ENCODE results near the gene ACTL7A.

Gene ACTL7A, protein sequence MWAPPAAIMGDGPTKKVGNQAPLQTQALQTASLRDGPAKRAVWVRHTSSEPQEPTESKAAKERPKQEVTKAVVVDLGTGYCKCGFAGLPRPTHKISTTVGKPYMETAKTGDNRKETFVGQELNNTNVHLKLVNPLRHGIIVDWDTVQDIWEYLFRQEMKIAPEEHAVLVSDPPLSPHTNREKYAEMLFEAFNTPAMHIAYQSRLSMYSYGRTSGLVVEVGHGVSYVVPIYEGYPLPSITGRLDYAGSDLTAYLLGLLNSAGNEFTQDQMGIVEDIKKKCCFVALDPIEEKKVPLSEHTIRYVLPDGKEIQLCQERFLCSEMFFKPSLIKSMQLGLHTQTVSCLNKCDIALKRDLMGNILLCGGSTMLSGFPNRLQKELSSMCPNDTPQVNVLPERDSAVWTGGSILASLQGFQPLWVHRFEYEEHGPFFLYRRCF

GRCh38 chr9:108861997-108862396, at the start of gene ACTL7A:
Gene ACTL7A (plus strand): TSS chr9:108862266. CDS start chr9:108862323, 57 bp downstream.
- no peak within 1 kb of the TSS for H3K4me3 ChIP-seq (ENCODE audit: low read depth, low read length)
- CTCF ChIA-PET = no interaction called here

DNA sequence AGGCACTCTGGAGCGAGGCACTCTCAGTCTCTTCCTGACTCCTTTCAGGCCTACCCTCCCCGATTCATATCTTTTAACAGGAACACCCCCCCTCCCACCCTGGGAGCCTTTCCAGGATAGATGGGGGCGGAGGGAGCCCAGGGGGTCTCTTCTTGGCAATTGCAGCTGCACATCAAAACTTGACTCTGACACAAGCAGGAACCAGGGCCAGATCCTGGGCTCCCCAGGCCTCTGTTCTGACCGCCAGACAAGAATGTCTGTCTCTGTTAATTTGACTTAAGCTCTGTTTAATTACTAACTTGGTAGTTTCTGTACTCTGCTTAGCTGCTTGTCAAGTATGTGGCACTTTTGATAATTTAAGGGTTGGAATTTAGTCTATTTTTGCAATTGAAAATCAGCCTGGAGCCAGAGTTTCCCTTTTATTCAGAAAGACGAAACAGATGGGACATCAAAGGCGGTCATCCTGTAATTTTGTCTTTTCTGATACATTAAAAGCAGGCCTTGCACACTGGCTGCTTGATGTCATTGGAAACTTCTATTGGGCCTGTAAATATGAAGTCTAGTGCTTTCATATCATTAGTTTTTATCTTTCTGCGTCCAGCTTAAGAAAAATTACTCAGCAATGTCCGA, 49.6 kb upstream of the ACTL7A start:
- TF ChIP-seq, protein P1, sequence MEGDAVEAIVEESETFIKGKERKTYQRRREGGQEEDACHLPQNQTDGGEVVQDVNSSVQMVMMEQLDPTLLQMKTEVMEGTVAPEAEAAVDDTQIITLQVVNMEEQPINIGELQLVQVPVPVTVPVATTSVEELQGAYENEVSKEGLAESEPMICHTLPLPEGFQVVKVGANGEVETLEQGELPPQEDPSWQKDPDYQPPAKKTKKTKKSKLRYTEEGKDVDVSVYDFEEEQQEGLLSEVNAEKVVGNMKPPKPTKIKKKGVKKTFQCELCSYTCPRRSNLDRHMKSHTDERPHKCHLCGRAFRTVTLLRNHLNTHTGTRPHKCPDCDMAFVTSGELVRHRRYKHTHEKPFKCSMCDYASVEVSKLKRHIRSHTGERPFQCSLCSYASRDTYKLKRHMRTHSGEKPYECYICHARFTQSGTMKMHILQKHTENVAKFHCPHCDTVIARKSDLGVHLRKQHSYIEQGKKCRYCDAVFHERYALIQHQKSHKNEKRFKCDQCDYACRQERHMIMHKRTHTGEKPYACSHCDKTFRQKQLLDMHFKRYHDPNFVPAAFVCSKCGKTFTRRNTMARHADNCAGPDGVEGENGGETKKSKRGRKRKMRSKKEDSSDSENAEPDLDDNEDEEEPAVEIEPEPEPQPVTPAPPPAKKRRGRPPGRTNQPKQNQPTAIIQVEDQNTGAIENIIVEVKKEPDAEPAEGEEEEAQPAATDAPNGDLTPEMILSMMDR (IDR thresholded peaks at IDR 0.05; ENCODE audit: insufficient read depth, low read length, missing control alignments) = no peak
- CTCF ChIA-PET = interaction anchor here (1.0 to 3.0 kb wide), 4 partner anchors 10 to 1347 kb away, joined by 3 to 10 read pairs (median 3); no protein-coding TSS in a partner anchor
- POLR2A ChIA-PET = no interaction called here
- no peak overlapping the region for H3K4me3 ChIP-seq (ENCODE audit: low read depth, low read length)
- DNase-seq (ENCODE audit: low read depth, low spot score) = no peak

More at GRCh38 chr9:108861997-108862396, at the start of gene ACTL7A:
- no peak for DNase-seq (ENCODE audit: low read depth, low spot score)
- TF ChIP-seq, protein P1 (IDR thresholded peaks at IDR 0.05; ENCODE audit: insufficient read depth, low read length, missing control alignments) = no peak
- POLR2A ChIA-PET = no interaction called here

GRCh38 chr9:108813951-108814601, 48.0 kb upstream of the ACTL7A start:
- TF ChIP-seq, protein P1 (IDR thresholded peaks at IDR 0.05; ENCODE audit: insufficient read depth, low read length, missing control alignments) = peak; percentile 13
- ChIA-PET CTCF (interaction anchor here (0.9 to 3.0 kb wide), 4 partner anchors 9 to 22 kb away, joined by 3 to 10 read pairs (median 4); no protein-coding TSS in a partner anchor), POLR2A (interaction anchor here (0.6 kb wide), 1 partner anchor 1530 kb away, joined by 5 read pairs; no protein-coding TSS in a partner anchor)
- no peak overlapping the region for H3K4me3 ChIP-seq (ENCODE audit: low read depth, low read length)
- DNase-seq (ENCODE audit: low read depth, low spot score) = peak; percentile 10

GRCh38 chr9:108815156-108815555, 46.9 kb upstream of the ACTL7A start:
- TF ChIP-seq, protein P1 (IDR thresholded peaks at IDR 0.05; ENCODE audit: insufficient read depth, low read length, missing control alignments) = no peak
- H3K4me3 ChIP-seq (ENCODE audit: low read depth, low read length) = no peak overlapping the region
- POLR2A ChIA-PET = no interaction called here
- CTCF ChIA-PET = interaction anchor here (1.2 to 3.0 kb wide), 3 partner anchors 8 to 23 kb away, joined by 3 to 10 read pairs (median 5); no protein-coding TSS in a partner anchor
- DNase-seq (ENCODE audit: low read depth, low spot score) = no peak

- POLR2A ChIA-PET = no interaction called here
- no peak for DNase-seq (ENCODE audit: low read depth, low spot score)
- TF ChIP-seq, protein P1 (IDR thresholded peaks at IDR 0.05; ENCODE audit: insufficient read depth, low read length, missing control alignments) = no peak
- CTCF ChIA-PET = interaction anchor here (0.8 kb wide), 1 partner anchor 54 kb away, joined by 3 read pairs; no protein-coding TSS in a partner anchor
- no peak overlapping the region for H3K4me3 ChIP-seq (ENCODE audit: low read depth, low read length)
These were observed 46.0 kb upstream of the ACTL7A start for GRCh38 chr9:108816037-108816436.

Measured in AG04449 (cell line).